ENCODE results near the gene FAM90A1.
"Not testable (repeated sequence)": the region's sequence is repeated elsewhere in the genome, so short reads cannot be mapped to it uniquely, and the experiment has no call there.

The FAM90A1 gene

GRCh38 chr12:8179989-8180585 is 47.3 kb downstream of the FAM90A1 start:
- peak overlapping the region; percentile 63 for H3K4me3 ChIP-seq (ENCODE audit: low read depth, low read length)
- H3K27me3 ChIP-seq, H3K36me3 ChIP-seq, H3K9me3 ChIP-seq, H3K4me1 ChIP-seq: not testable (repeated sequence)
- peak; percentile 85 for DNase-seq
- peak; percentile 64 for TF ChIP-seq CTCF (IDR thresholded peaks at IDR 0.05; ENCODE audit: low read depth, low read length)

- not testable (repeated sequence) for H3K27me3 ChIP-seq; H3K4me3 ChIP-seq (ENCODE audit: low read depth, low read length); H3K9me3 ChIP-seq; H3K4me1 ChIP-seq; H3K36me3 ChIP-seq; DNase-seq
These were observed 54.5 kb downstream of the FAM90A1 start for GRCh38 chr12:8172911-8173310.

Data from BE2C (cell line).